ENCODE measurements around the gene WBP4. TPM values are rescaled to one million over a fixed set of nuclear protein-coding genes. Genes with fewer than 3 reads are reported as not detected.
"Not testable (repeated sequence)": the region's sequence is repeated elsewhere in the genome, so short reads cannot be mapped to it uniquely, and the experiment has no call there.

The WBP4 gene
- total and polyA plus RNA-seq, 7 experiments from 2014 or later = 2.8 to 9.8 (median 6.6) TPM

GRCh38 chr13:41077475-41077874, 16.2 kb downstream of the WBP4 start:
- Histone ChIP-seq H3K4me1 (ENCODE audit: control insufficient read depth in 2 of 2, insufficient read depth in 2 of 2, low read length in 2 of 2) (no peaks in the 10 kb centered on the region), H3K36me3 (ENCODE audit: control insufficient read depth in 2 of 3, insufficient read depth in 3 of 3, low read length in 3 of 3) (peaks cover 4 to 39% (median 15%) of the 10 kb centered on the region in 3 experiments), H3K27ac (ENCODE audit: low read depth, low read length) (no peak overlapping the region), H3K4me3 (ENCODE audit: low read length) (no peak overlapping the region), H3K9me3 (ENCODE audit: control insufficient read depth in 2 of 3, low read length in 3 of 3) (no peaks in the 10 kb centered on the region), H3K27me3 (ENCODE audit: control insufficient read depth in 2 of 2, insufficient read depth in 2 of 2, low read length in 2 of 2) (no peaks in the 10 kb centered on the region)
- Mint-ChIP-seq H3K36me3 (peaks cover 4 to 58% (median 37%) of the 10 kb centered on the region in 5 donors), H3K4me3 (no peak overlapping the region), H3K27me3 (no peaks in the 10 kb centered on the region), H3K27ac (no peak overlapping the region), H3K9me3 (peaks cover 0 to 3% (median 0%) of the 10 kb centered on the region in 11 donors), H3K4me1 (no peaks in the 10 kb centered on the region)
- CTCF ChIA-PET = no interaction called here
- ATAC-seq = no peak
- no peak for DNase-seq
- POLR2A ChIA-PET = no interaction called here
- intact Hi-C loops (cut with micrococcal nuclease) = loop anchor here in 1 of 2 donors (5.0 kb wide), 2 partner anchors 55 to 380 kb away; partner anchors contain the start of genes KBTBD6 and RGCC

- H3K9me3 ChIP-seq (ENCODE audit: control insufficient read depth in 2 of 3, low read length in 3 of 3) = no peaks in the 10 kb centered on the region
- H3K27ac ChIP-seq (ENCODE audit: low read depth, low read length) = no peak overlapping the region
- H3K4me3 ChIP-seq (ENCODE audit: low read length) = no peak overlapping the region
- DNase-seq (no peak), ATAC-seq (no peak)
- H3K27me3 ChIP-seq (ENCODE audit: control insufficient read depth in 2 of 2, insufficient read depth in 2 of 2, low read length in 2 of 2) = no peaks in the 10 kb centered on the region
- no peaks in the 10 kb centered on the region for H3K27me3 Mint-ChIP-seq
- H3K4me1 ChIP-seq (ENCODE audit: control insufficient read depth in 2 of 2, insufficient read depth in 2 of 2, low read length in 2 of 2) = no peaks in the 10 kb centered on the region
- intact Hi-C loops (cut with micrococcal nuclease) = loop anchor here in 1 of 2 donors (5.0 kb wide), 2 partner anchors 53 to 378 kb away; partner anchors contain the start of genes KBTBD6 and RGCC
- H3K36me3 ChIP-seq (ENCODE audit: control insufficient read depth in 2 of 3, insufficient read depth in 3 of 3, low read length in 3 of 3) = peaks cover 3 to 40% (median 15%) of the 10 kb centered on the region in 3 experiments
- no peak overlapping the region for H3K27ac Mint-ChIP-seq
- ChIA-PET CTCF (no interaction called here), POLR2A (no interaction called here)
- H3K4me3 Mint-ChIP-seq = no peak overlapping the region
- peaks cover 0 to 3% (median 0%) of the 10 kb centered on the region in 11 donors for H3K9me3 Mint-ChIP-seq
- no peaks in the 10 kb centered on the region for H3K4me1 Mint-ChIP-seq
- peaks cover 4 to 68% (median 46%) of the 10 kb centered on the region in 5 donors for H3K36me3 Mint-ChIP-seq
Measured at GRCh38 chr13:41079725-41080124, 18.4 kb downstream of the WBP4 start.

GRCh38 chr13:41085961-41086585, 24.8 kb downstream of the WBP4 start:
- Mint-ChIP-seq H3K27me3 (no peaks in the 10 kb centered on the region), H3K9me3 (peaks cover 0 to 14% (median 4%) of the 10 kb centered on the region in 11 donors), H3K4me3 (no peak overlapping the region), H3K27ac (peak overlapping the region in 7 of 9 donors; percentile 3 to 65 (median 24)), H3K4me1 (peaks cover 2 to 10% (median 6%) of the 10 kb centered on the region in 7 donors), H3K36me3 (peaks cover 8 to 29% (median 25%) of the 10 kb centered on the region in 5 donors)
- intact Hi-C loops (cut with micrococcal nuclease) = no loop called here
- ATAC-seq = no peak
- no peak for DNase-seq
- ChIA-PET POLR2A (no interaction called here), CTCF (interaction anchor here (0.9 kb wide), 1 partner anchor 10 kb away, joined by 3 read pairs; no protein-coding TSS in a partner anchor)
- Histone ChIP-seq H3K36me3 (ENCODE audit: control insufficient read depth in 2 of 3, insufficient read depth in 3 of 3, low read length in 3 of 3) (peaks cover 0 to 20% (median 0%) of the 10 kb centered on the region in 3 experiments), H3K27me3 (ENCODE audit: control insufficient read depth in 2 of 2, insufficient read depth in 2 of 2, low read length in 2 of 2) (no peaks in the 10 kb centered on the region), H3K9me3 (ENCODE audit: control insufficient read depth in 2 of 3, low read length in 3 of 3) (peaks cover 0 to 3% (median 0%) of the 10 kb centered on the region in 3 experiments), H3K4me3 (ENCODE audit: low read length) (no peak overlapping the region), H3K4me1 (ENCODE audit: control insufficient read depth in 2 of 2, insufficient read depth in 2 of 2, low read length in 2 of 2) (no peaks in the 10 kb centered on the region), H3K27ac (ENCODE audit: low read depth, low read length) (no peak overlapping the region)

GRCh38 chr13:41095681-41096080, 34.4 kb downstream of the WBP4 start:
- H3K4me1 ChIP-seq (ENCODE audit: control insufficient read depth in 2 of 2, insufficient read depth in 2 of 2, low read length in 2 of 2); H3K4me1 Mint-ChIP-seq; CTCF ChIA-PET; ATAC-seq; DNase-seq; H3K27ac ChIP-seq (ENCODE audit: low read depth, low read length); POLR2A ChIA-PET; intact Hi-C loops (cut with micrococcal nuclease); H3K9me3 Mint-ChIP-seq; H3K9me3 ChIP-seq (ENCODE audit: control insufficient read depth in 2 of 3, low read length in 3 of 3); H3K27me3 ChIP-seq (ENCODE audit: control insufficient read depth in 2 of 2, insufficient read depth in 2 of 2, low read length in 2 of 2); H3K4me3 ChIP-seq (ENCODE audit: low read length); H3K36me3 Mint-ChIP-seq; H3K36me3 ChIP-seq (ENCODE audit: control insufficient read depth in 2 of 3, insufficient read depth in 3 of 3, low read length in 3 of 3); H3K4me3 Mint-ChIP-seq; H3K27ac Mint-ChIP-seq; H3K27me3 Mint-ChIP-seq: not testable (repeated sequence)

DNA sequence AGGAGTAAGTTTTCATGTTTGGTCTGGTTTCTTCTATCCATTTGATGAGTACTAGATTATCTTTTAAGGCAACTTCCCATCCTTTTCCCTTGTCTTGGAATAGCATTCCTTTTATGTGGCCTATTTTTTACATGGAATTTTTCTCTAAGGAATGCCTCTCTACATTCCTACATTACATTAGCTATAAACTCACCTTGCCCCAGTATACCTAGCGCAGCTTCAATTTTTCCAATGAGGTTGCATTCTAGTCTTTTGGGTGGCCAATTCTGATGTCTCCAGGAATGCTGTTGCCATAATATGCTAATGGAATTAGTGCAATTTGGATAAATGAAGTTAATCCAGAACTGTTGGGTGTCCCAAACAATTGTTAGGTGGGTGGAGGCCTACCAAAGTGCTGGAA, 37.5 kb downstream of the WBP4 start:
- H3K27ac Mint-ChIP-seq = no peak overlapping the region
- ChIA-PET POLR2A (no interaction called here), CTCF (no interaction called here)
- peaks cover 0 to 3% (median 0%) of the 10 kb centered on the region in 5 donors for H3K36me3 Mint-ChIP-seq
- ATAC-seq = no peak
- intact Hi-C loops (cut with micrococcal nuclease) = no loop called here
- peaks cover 0 to 7% (median 0%) of the 10 kb centered on the region in 5 donors for H3K27me3 Mint-ChIP-seq
- Histone ChIP-seq H3K9me3 (ENCODE audit: control insufficient read depth in 2 of 3, low read length in 3 of 3) (no peaks in the 10 kb centered on the region), H3K27me3 (ENCODE audit: control insufficient read depth in 2 of 2, insufficient read depth in 2 of 2, low read length in 2 of 2) (no peaks in the 10 kb centered on the region), H3K27ac (ENCODE audit: low read depth, low read length) (no peak overlapping the region), H3K4me1 (ENCODE audit: control insufficient read depth in 2 of 2, insufficient read depth in 2 of 2, low read length in 2 of 2) (no peaks in the 10 kb centered on the region), H3K4me3 (ENCODE audit: low read length) (no peak overlapping the region), H3K36me3 (ENCODE audit: control insufficient read depth in 2 of 3, insufficient read depth in 3 of 3, low read length in 3 of 3) (no peaks in the 10 kb centered on the region)
- H3K4me3 Mint-ChIP-seq = no peak overlapping the region
- peaks cover 0 to 6% (median 0%) of the 10 kb centered on the region in 7 donors for H3K4me1 Mint-ChIP-seq
- DNase-seq = no peak
- peaks cover 0 to 5% (median 0%) of the 10 kb centered on the region in 11 donors for H3K9me3 Mint-ChIP-seq

DNA sequence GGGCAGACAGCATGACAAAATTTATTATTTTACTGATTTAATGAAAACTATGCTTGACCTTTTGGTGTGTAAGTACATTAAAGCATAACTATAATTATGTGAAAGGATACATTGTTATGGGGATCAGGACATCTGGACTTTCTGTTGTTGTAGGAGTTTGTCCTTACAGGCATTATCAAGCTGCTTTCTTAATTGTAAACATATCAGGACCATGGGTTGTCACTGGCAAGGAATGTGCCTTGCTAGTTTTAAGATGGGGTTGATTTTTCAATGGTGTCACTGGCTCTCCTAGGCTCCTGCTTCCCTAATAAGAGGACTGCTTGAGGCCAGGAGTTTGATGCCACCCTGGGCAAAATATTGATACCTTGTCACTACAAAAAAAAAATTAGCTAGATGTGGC, 38.7 kb downstream of the WBP4 start:
- Mint-ChIP-seq H3K4me1 (peaks cover 0 to 4% (median 0%) of the 10 kb centered on the region in 7 donors), H3K27ac (no peak overlapping the region), H3K9me3 (peaks cover 0 to 5% (median 0%) of the 10 kb centered on the region in 11 donors), H3K4me3 (no peak overlapping the region), H3K27me3 (peaks cover 0 to 8% (median 0%) of the 10 kb centered on the region in 5 donors), H3K36me3 (peaks cover 0 to 5% (median 0%) of the 10 kb centered on the region in 5 donors)
- no peaks in the 10 kb centered on the region for H3K27me3 ChIP-seq (ENCODE audit: control insufficient read depth in 2 of 2, insufficient read depth in 2 of 2, low read length in 2 of 2)
- H3K9me3 ChIP-seq (ENCODE audit: control insufficient read depth in 2 of 3, low read length in 3 of 3) = no peaks in the 10 kb centered on the region
- POLR2A ChIA-PET = no interaction called here
- intact Hi-C loops (cut with micrococcal nuclease) = no loop called here
- ATAC-seq = no peak
- no peak overlapping the region for H3K27ac ChIP-seq (ENCODE audit: low read depth, low read length)
- H3K4me3 ChIP-seq (ENCODE audit: low read length) = no peak overlapping the region
- CTCF ChIA-PET = no interaction called here
- no peaks in the 10 kb centered on the region for H3K4me1 ChIP-seq (ENCODE audit: control insufficient read depth in 2 of 2, insufficient read depth in 2 of 2, low read length in 2 of 2)
- H3K36me3 ChIP-seq (ENCODE audit: control insufficient read depth in 2 of 3, insufficient read depth in 3 of 3, low read length in 3 of 3) = no peaks in the 10 kb centered on the region
- DNase-seq = no peak

DNA sequence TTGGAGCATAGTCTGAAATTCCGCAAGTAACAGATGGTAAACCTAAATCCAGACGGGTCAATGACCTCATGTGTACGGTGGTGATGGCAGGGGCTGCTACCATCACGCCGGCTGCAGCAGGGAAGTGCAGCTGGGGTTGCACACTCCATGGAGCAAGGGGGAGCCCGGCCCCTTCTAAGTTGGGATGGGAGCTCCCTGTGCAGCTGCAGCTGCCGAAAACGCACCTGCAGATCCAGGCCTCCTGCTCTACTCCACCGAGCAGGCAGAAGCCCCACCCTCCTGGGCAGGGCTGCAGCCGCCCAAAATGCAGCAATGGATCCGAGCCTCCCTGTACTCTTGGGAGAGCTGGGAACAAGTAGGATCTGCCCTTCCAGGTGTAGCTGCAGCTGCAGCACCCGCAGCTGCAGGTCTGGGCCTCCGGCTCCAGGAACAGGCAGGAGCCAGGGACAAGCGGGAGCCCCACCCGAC, 45.8 kb downstream of the WBP4 start:
- Histone ChIP-seq H3K27me3 (ENCODE audit: control insufficient read depth in 2 of 2, insufficient read depth in 2 of 2, low read length in 2 of 2) (no peaks in the 10 kb centered on the region), H3K27ac (ENCODE audit: low read depth, low read length) (no peak overlapping the region), H3K4me3 (ENCODE audit: low read length) (no peak overlapping the region), H3K4me1 (ENCODE audit: control insufficient read depth in 2 of 2, insufficient read depth in 2 of 2, low read length in 2 of 2) (no peaks in the 10 kb centered on the region), H3K36me3 (ENCODE audit: control insufficient read depth in 2 of 3, insufficient read depth in 3 of 3, low read length in 3 of 3) (no peaks in the 10 kb centered on the region), H3K9me3 (ENCODE audit: control insufficient read depth in 2 of 3, low read length in 3 of 3) (no peaks in the 10 kb centered on the region)
- peaks cover 0 to 1% (median 0%) of the 10 kb centered on the region in 7 donors for H3K4me1 Mint-ChIP-seq
- H3K27ac Mint-ChIP-seq = no peak overlapping the region
- ChIA-PET CTCF (no interaction called here), POLR2A (no interaction called here)
- H3K9me3 Mint-ChIP-seq = peaks cover 0 to 3% (median 0%) of the 10 kb centered on the region in 11 donors
- H3K4me3 Mint-ChIP-seq = no peak overlapping the region
- intact Hi-C loops (cut with micrococcal nuclease) = no loop called here
- ATAC-seq = no peak
- no peak for DNase-seq
- peaks cover 0 to 2% (median 0%) of the 10 kb centered on the region in 5 donors for H3K27me3 Mint-ChIP-seq
- peaks cover 0 to 5% (median 0%) of the 10 kb centered on the region in 5 donors for H3K36me3 Mint-ChIP-seq

Measured in naive thymus-derived CD4-positive, alpha-beta T cell (primary cell).